B cell (primary cell): ENCODE measurements around the gene SESTD1.

Experiments
- CTCF ChIP-seq: fragments of 200-600 bp; IDR thresholded peaks from one replicate; pipeline ENCODE4 v1.8.0; 2022; ENCODE audit warnings: antibody characterized with exemption, mild to moderate bottlenecking
- EZH2 ChIP-seq: IDR thresholded peaks from 2 replicates; pipeline ENCODE4 v1.6.1; 2012; ENCODE audit warnings: borderline replicate concordance, low read depth, mild to moderate bottlenecking, moderate library complexity, low read length; ENCODE audit not compliant: insufficient read depth, poor library complexity, severe bottlenecking

GRCh38 chr2:179172894-179173293 lies 91.7 kb downstream of the SESTD1 start:
- TF ChIP-seq CTCF (no peak), EZH2 (no peak)
